Hepatocyte (in vitro differentiated cells): ENCODE measurements around the gene CHKA. TPM values are rescaled to one million over a fixed set of nuclear protein-coding genes. Genes with fewer than 3 reads are reported as not detected.

Source experiments
- DNase-seq: peaks from one replicate; pipeline ENCODE4 v3.0.0-alpha.2; 2016; ENCODE audit warnings: low spot score
- H2AFZ ChIP-seq: fragments of 200-600 bp; sonication (generic); 2 replicates; pipeline ENCODE4 v1.6.0; 2016; ENCODE audit warnings: antibody characterized with exemption, mild to moderate bottlenecking
- H3K27ac ChIP-seq: fragments of 200-600 bp; sonication (generic); 2 replicates; pipeline ENCODE4 v1.5.1; 2016; ENCODE audit warnings: mild to moderate bottlenecking
- H3K27me3 ChIP-seq: fragments of 200-600 bp; sonication (generic); 2 replicates; pipeline ENCODE4 v1.6.1; 2016
- H3K36me3 ChIP-seq: fragments of 200-600 bp; sonication (generic); replicated peaks from 2 replicates; pipeline ENCODE4 v1.5.1; 2016; ENCODE audit warnings: low read depth; ENCODE audit not compliant: insufficient read depth
- H3K4me1 ChIP-seq: fragments of 200-600 bp; sonication (generic); 2 replicates; pipeline ENCODE4 v1.5.1; 2016; ENCODE audit warnings: mild to moderate bottlenecking, moderate library complexity; ENCODE audit not compliant: insufficient read depth
- H3K4me2 ChIP-seq: fragments of 200-600 bp; sonication (generic); 2 replicates; pipeline ENCODE4 v1.6.0; 2016
- H3K4me3 ChIP-seq: fragments of 200-600 bp; sonication (generic); 2 replicates; pipeline ENCODE4 v1.5.1; 2016; ENCODE audit warnings: mild to moderate bottlenecking
- H3K79me2 ChIP-seq: fragments of 200-600 bp; sonication (generic); 2 replicates; pipeline ENCODE4 v1.6.0; 2017; ENCODE audit warnings: mild to moderate bottlenecking
- H3K9me2 ChIP-seq: fragments of 200-600 bp; sonication (generic); replicated peaks from 2 replicates; pipeline ENCODE4 v1.6.0; 2017; ENCODE audit warnings: mild to moderate bottlenecking; ENCODE audit not compliant: insufficient read depth
- H3K9me3 ChIP-seq: fragments of 200-600 bp; sonication (generic); 2 replicates; pipeline ENCODE4 v1.5.1; 2016; ENCODE audit warnings: low read depth, mild to moderate bottlenecking
- H4K20me1 ChIP-seq: fragments of 200-600 bp; sonication (generic); 2 replicates; pipeline ENCODE4 v1.6.0; 2016; ENCODE audit warnings: mild to moderate bottlenecking; ENCODE audit not compliant: insufficient read depth, poor library complexity, severe bottlenecking
- CTCF ChIP-seq: fragments of 200-600 bp; sonication (generic); IDR thresholded peaks from 2 replicates; pipeline ENCODE4 v1.5.1; 2016; ENCODE audit warnings: antibody characterized with exemption, mild to moderate bottlenecking; ENCODE audit not compliant: poor library complexity
- EZH2 ChIP-seq: fragments of 200-600 bp; sonication (generic); IDR thresholded peaks from 2 replicates; pipeline ENCODE4 v1.6.1; 2016; ENCODE audit warnings: antibody characterized with exemption, mild to moderate bottlenecking, borderline replicate concordance
- EZH2phosphoT487 ChIP-seq: fragments of 200-600 bp; sonication (generic); IDR thresholded peaks from one replicate; pipeline ENCODE4 v1.6.1; 2018; ENCODE audit warnings: antibody characterized with exemption, mild to moderate bottlenecking, low read depth, moderate library complexity; ENCODE audit not compliant: unreplicated experiment, severe bottlenecking
- WGBS: methylation state at CpG from one replicate; pipeline ENCODE4 v1.1.6; 2016; ENCODE audit warnings: low lambda C conversion rate; ENCODE audit errors: missing lambda C conversion rate; 5-methylcytosine and 5-hydroxymethylcytosine counted together
- polyA plus RNA-seq: library from polyadenylated mRNA; unstranded; fragments of >200 nt; fragmentation: Nextera tagmentation; extraction: Ambion mirVana; gene quantifications from 2 replicates; pipeline ENCODE4 v1.2.1, GENCODE V29; 2016
- total RNA-seq: library from RNA; depleted of rRNA; stranded (reverse); fragments of >200 nt; gene quantifications from 2 replicates; pipeline ENCODE4 v1.2.3, GENCODE V29; 2014

Gene CHKA
- total and polyA plus RNA-seq, 2 experiments from 2014 or later, result 70.0 to 117 TPM

DNA sequence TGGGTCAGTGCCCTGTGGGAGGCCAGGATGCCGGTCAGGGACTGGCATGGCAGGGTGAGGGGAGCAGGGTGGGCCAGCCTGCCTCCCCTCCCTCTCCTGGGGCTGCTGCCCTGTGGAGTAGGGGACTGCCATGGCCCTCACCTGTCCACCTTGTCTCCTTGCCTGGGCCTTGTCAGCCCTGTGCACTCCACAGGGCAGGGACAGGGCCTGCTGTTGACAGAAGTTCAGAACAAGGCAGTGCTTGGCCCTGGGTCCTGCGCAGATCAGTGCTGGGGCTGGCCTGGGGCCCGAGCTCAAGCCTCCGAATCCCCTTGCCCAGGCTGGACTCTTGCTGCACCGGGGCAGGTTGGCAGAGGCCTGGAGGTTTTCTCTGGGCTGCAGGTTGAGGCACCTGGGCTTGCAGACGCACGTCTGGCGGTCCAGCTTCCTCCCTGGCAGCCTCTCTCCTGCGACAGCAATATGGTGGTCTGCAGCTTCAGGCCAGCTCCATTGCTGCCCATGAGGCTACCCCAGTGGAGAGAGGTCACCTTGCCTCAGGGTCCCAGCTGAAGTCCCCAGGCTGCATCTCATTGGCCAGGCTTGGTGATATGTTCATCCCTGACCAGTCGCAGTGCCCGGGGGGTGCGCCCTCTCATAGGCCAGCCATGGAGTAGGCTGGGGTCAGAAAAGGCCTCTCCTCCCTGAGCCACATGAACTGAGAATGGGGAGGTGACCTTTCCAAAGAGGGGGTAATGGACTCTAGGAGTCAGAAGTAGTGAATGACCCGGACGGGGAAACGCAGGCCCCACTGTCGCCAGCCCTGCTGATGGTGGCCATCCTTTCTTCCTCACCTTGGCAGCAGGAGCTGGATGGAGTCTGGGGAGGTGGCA lies 21.5 kb upstream of the CHKA start:
- Histone ChIP-seq H3K4me3 (no peak overlapping the region), H3K79me2 (no peaks in the 10 kb centered on the region), H4K20me1 (no peaks in the 10 kb centered on the region), H3K9me3 (no peaks in the 10 kb centered on the region), H3K4me2 (no peak overlapping the region), H3K4me1 (peaks cover 24% of the 10 kb centered on the region), H3K36me3 (no peaks in the 10 kb centered on the region), H2AFZ (no peak overlapping the region), H3K27me3 (no peaks in the 10 kb centered on the region), H3K27ac (no peak overlapping the region), H3K9me2 (no peaks in the 10 kb centered on the region)
- DNase-seq, result no peak
- 93% methylated on average over 16 of the region's 16 CpGs for WGBS
- no peak for TF ChIP-seq CTCF
- TF ChIP-seq EZH2, result no peak
- no peak for TF ChIP-seq EZH2phosphoT487

DNA sequence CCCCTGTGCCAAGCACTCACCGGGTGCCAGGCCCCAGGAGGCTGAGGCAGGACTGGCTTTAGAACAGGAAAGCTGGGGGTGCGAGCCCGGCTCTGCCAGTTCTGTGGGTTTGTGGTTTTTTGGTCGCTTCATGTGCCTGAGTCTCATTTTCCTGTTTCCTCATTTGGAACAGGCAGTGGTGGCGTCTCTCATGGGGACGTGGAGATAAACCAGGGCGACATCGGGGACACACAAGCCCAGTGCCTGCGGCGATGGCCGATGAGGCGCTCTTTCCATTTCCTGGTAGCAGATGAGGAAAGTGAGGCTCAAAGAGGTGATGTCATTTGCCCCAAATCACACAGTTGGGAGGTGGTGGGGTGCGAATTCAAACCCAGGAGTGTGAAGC lies 20.8 kb upstream of the CHKA start:
- peaks cover 25% of the 10 kb centered on the region for H3K4me1 ChIP-seq
- DNase-seq, result no peak
- no peak overlapping the region for H3K4me2 ChIP-seq
- H2AFZ ChIP-seq, result no peak overlapping the region
- H3K36me3 ChIP-seq, result no peaks in the 10 kb centered on the region
- no peaks in the 10 kb centered on the region for H4K20me1 ChIP-seq
- 97% methylated on average over 12 of the region's 13 CpGs for WGBS
- H3K9me2 ChIP-seq, result no peaks in the 10 kb centered on the region
- no peaks in the 10 kb centered on the region for H3K79me2 ChIP-seq
- TF ChIP-seq EZH2phosphoT487 (no peak), EZH2 (no peak), CTCF (no peak)
- no peak overlapping the region for H3K4me3 ChIP-seq
- no peaks in the 10 kb centered on the region for H3K27me3 ChIP-seq
- H3K9me3 ChIP-seq, result no peaks in the 10 kb centered on the region
- no peak overlapping the region for H3K27ac ChIP-seq

DNA sequence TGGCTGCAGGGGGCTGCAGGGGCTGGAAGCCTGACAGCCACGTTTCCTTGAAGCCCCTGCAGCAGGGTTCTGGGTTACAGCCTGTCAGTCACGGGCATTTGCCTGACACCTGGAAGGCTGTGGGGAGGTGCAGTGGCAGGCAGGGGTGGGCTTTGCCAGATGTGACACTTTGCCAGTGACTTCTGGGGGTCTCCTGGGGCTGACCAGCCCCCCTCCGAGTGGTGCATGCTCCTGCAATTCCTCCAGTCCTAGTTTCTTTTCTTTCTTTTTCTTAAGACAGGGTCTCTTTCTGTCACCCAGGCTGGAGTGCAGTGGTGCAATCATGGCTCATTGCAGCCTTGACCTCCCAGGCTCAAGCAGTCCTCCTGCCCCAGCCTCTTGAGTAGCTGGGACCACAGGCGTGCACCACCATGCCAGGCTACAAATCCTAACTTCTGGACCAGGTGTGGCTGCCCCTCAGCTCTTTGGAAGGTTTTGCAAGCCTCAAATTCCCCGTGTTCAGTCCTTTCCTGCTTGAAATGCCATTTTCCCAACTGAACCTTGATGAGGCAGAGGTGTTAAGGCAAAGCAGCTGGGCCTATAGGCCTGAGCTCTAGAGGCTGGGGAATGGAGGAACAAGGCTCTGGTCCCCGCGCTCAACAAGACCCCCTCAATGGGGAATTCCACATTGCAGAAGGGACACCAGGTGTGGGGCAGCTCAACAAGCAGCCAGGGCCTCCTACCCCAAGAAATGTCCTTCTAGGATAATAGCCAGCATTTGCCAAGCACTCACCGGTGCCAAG lies 20.2 kb upstream of the CHKA start:
- DNase-seq, result no peak
- whole genome bisulfite sequencing, result 90% methylated on average over 8 of the region's 8 CpGs
- Histone ChIP-seq H3K4me1 (peaks cover 20% of the 10 kb centered on the region), H3K9me3 (no peaks in the 10 kb centered on the region), H3K9me2 (no peaks in the 10 kb centered on the region), H3K4me2 (no peak overlapping the region), H2AFZ (no peak overlapping the region), H4K20me1 (no peaks in the 10 kb centered on the region), H3K27ac (no peak overlapping the region), H3K36me3 (no peaks in the 10 kb centered on the region), H3K27me3 (no peaks in the 10 kb centered on the region), H3K4me3 (no peak overlapping the region), H3K79me2 (no peaks in the 10 kb centered on the region)
- TF ChIP-seq EZH2 (no peak), CTCF (no peak), EZH2phosphoT487 (no peak)
